ENCODE measurements around the gene ITPR3. TPM values are rescaled to one million over a fixed set of nuclear protein-coding genes. Genes with fewer than 3 reads are reported as not detected.
A peak's percentile ranks its signal among the peaks of the same experiment; 100 is the strongest.

The ITPR3 gene
- total RNA-seq, 2 experiments from 2014 or later = 56.6 to 83.5 TPM

GRCh38 chr6:33631971-33632557, 10.9 kb downstream of the ITPR3 start:
- ChIA-PET POLR2A (no interaction called here), CTCF (ENCODE audit: unreplicated experiment) (interaction anchor here (0.7 kb wide), 1 partner anchor 9 kb away, joined by 3 read pairs; no protein-coding TSS in a partner anchor)
- Histone ChIP-seq H3K4me2 (ENCODE audit: low read length) (peak overlapping the region; percentile 70; the same call in 1 of the 2 replicates), H3K36me3 (ENCODE audit: insufficient read depth, low read length) (peaks cover 68% of the 10 kb centered on the region), H2AFZ (ENCODE audit: low read length) (no peak overlapping the region), H4K20me1 (ENCODE audit: insufficient read depth, low read length) (peaks cover 30% of the 10 kb centered on the region), H3K9me2 (ENCODE audit: insufficient read depth, low read length) (no peaks in the 10 kb centered on the region), H3K27ac (ENCODE audit: low read depth, low read length, poor library complexity, severe bottlenecking) (no peak overlapping the region), H3K4me1 (ENCODE audit: insufficient read depth, low read length, poor library complexity, severe bottlenecking) (peaks cover 67% of the 10 kb centered on the region), H3K9me3 (ENCODE audit: low read length) (no peaks in the 10 kb centered on the region), H3K4me3 (ENCODE audit: low read depth, low read length, poor library complexity, severe bottlenecking) (no peak overlapping the region), H3K79me2 (ENCODE audit: insufficient read depth, low read depth, low read length) (peaks cover 90% of the 10 kb centered on the region)
- DNase-seq (ENCODE audit: low spot score) = no peak
- TF ChIP-seq EZH2phosphoT487 (IDR thresholded peaks at IDR 0.05; ENCODE audit: borderline replicate concordance, low read depth, low read length) (no peak), CTCF (conservative IDR thresholded peaks at IDR 0.05; ENCODE audit: low read length) (no peak)
- intact Hi-C loops (cut with micrococcal nuclease; ENCODE audit: unreplicated experiment) = no loop called here
- no TSS peak for BruUV-seq (replicated peaks)

DNA sequence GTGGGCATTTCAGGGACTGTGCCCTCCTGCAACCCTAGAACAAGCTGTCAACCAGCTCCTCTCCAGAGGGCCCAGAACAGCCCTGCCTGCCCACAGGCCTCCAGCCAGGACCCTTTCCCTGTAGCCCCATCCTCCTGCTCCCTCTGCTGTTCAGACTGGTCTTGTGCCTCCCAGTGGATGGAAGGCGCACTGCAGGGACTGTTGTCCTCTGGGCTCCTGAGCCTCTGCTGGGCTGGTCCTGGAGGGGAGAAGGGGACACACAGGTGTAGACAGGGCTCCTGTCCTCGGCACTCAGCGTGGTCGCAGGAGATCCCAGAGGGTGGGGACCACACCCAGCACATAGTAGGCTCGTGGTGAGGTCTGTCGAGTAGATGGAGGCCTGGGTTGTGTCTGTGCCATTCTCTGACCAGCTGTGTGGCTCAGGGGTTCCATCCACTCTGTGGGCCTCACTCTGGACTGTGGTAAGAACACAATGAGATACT, 11.5 kb downstream of the ITPR3 start:
- POLR2A ChIA-PET = no interaction called here
- Histone ChIP-seq H3K9me3 (ENCODE audit: low read length) (no peaks in the 10 kb centered on the region), H2AFZ (ENCODE audit: low read length) (no peak overlapping the region), H3K4me3 (ENCODE audit: low read depth, low read length, poor library complexity, severe bottlenecking) (no peak overlapping the region), H3K27ac (ENCODE audit: low read depth, low read length, poor library complexity, severe bottlenecking) (no peak overlapping the region), H3K36me3 (ENCODE audit: insufficient read depth, low read length) (peaks cover 67% of the 10 kb centered on the region), H3K79me2 (ENCODE audit: insufficient read depth, low read depth, low read length) (peaks cover 90% of the 10 kb centered on the region), H3K4me2 (ENCODE audit: low read length) (peak overlapping the region; percentile 70), H3K9me2 (ENCODE audit: insufficient read depth, low read length) (no peaks in the 10 kb centered on the region), H3K4me1 (ENCODE audit: insufficient read depth, low read length, poor library complexity, severe bottlenecking) (peaks cover 61% of the 10 kb centered on the region), H4K20me1 (ENCODE audit: insufficient read depth, low read length) (peaks cover 35% of the 10 kb centered on the region)
- no TSS peak for BruUV-seq (replicated peaks)
- intact Hi-C loops (cut with micrococcal nuclease; ENCODE audit: unreplicated experiment) = no loop called here
- CTCF ChIA-PET (ENCODE audit: unreplicated experiment) = interaction anchor here (0.7 to 1.2 kb wide), 2 partner anchors 10 to 11 kb away, joined by 3 to 5 read pairs; partner anchors contain the start of gene ITPR3
- DNase-seq (ENCODE audit: low spot score) = peak; percentile 61
- TF ChIP-seq CTCF (conservative IDR thresholded peaks at IDR 0.05; ENCODE audit: low read length) = peak; percentile 86
- no peak for TF ChIP-seq EZH2phosphoT487 (IDR thresholded peaks at IDR 0.05; ENCODE audit: borderline replicate concordance, low read depth, low read length)

DNA sequence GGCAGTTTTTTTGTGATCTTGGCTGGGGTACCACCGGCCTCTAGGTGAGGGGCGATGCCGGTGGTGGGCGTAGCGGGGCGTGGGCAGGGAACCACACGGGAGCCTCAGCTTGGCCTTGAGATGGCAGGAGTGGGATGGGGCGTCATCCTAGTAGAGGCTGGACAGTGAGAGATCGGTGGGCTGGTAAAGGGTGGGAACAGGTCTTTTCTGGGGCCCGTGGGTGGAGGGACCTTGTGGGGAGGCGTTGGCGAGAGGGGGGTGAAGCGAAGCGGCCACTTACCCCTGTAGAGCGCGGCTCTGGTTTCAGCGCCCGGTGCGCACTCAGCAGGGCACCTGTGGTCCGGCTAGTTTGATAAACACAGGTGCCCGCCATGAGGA, 12.0 kb downstream of the ITPR3 start:
- Histone ChIP-seq H3K4me2 (ENCODE audit: low read length) (peak overlapping the region; percentile 70), H3K9me2 (ENCODE audit: insufficient read depth, low read length) (no peaks in the 10 kb centered on the region), H3K27ac (ENCODE audit: low read depth, low read length, poor library complexity, severe bottlenecking) (no peak overlapping the region), H4K20me1 (ENCODE audit: insufficient read depth, low read length) (peaks cover 35% of the 10 kb centered on the region), H2AFZ (ENCODE audit: low read length) (no peak overlapping the region), H3K4me1 (ENCODE audit: insufficient read depth, low read length, poor library complexity, severe bottlenecking) (peaks cover 57% of the 10 kb centered on the region), H3K79me2 (ENCODE audit: insufficient read depth, low read depth, low read length) (peaks cover 90% of the 10 kb centered on the region), H3K4me3 (ENCODE audit: low read depth, low read length, poor library complexity, severe bottlenecking) (peak overlapping the region; percentile 57), H3K9me3 (ENCODE audit: low read length) (no peaks in the 10 kb centered on the region), H3K36me3 (ENCODE audit: insufficient read depth, low read length) (peaks cover 70% of the 10 kb centered on the region)
- TF ChIP-seq EZH2phosphoT487 (IDR thresholded peaks at IDR 0.05; ENCODE audit: borderline replicate concordance, low read depth, low read length) (no peak), CTCF (conservative IDR thresholded peaks at IDR 0.05; ENCODE audit: low read length) (no peak)
- intact Hi-C loops (cut with micrococcal nuclease; ENCODE audit: unreplicated experiment) = no loop called here
- POLR2A ChIA-PET = no interaction called here
- BruUV-seq (replicated peaks) = no TSS peak
- no peak for DNase-seq (ENCODE audit: low spot score)
- CTCF ChIA-PET (ENCODE audit: unreplicated experiment) = interaction anchor here (1.2 kb wide), 1 partner anchor 12 kb away, joined by 5 read pairs; the partner anchor contains the start of gene ITPR3
